Measurements from ENCODE around the gene IRF6.

Gene IRF6

DNA sequence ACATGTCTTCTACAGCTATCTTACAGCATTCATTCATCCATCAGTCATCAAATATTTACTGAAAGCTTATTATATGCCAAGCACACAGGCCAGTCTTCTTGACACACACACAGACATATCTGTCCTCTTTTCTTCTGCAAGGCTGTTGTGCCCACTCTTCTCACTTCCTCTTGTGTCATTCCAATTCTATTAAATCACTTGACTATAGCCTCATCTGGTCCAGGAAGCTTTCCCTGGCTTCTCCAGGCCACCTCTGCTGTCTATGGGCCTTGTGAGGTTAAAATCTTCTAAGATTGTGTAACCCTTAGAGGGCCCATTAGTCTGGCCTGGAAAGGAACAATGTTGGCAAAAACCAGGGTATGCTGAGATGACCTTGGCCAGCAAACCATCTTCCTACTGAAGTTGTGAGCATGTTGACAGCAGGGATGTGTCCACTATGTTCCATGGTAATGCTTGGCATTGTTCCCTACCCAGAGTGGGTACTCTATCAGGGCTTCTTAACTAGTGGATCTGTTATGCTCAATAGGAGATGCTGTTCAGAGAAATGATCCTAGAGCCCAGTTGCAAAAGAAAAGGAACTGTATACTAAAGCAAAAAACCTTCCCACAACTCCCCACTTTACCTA lies 44.8 kb downstream of the IRF6 start:
- DNase-seq (ENCODE audit: low read depth in 2 of 2), result no peak

DNA sequence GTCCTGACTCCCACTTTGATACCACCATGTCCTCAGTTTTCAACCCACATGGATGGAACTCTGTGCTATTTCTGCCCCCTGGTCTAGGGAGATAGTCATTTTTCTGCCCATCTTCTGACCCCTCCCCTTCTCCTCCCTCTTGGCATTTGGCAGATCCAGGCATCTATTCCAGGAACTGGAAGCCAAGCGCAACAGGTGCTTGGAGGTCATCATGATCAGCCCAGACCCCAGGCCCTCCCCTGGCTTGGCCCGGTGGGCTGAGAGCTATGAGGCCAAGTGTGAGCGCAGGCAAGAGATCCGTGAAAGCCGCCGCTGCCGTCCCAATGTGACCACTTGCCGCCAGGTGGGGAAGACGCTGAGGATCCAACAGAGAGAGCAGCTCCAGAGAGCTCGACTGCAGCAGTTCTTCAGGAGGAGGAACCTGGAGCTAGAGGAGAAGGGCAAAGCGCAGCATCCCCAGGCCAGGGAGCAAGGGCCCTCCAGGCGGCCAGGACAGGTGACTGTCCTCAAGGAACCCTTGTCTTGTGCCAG lies 46.0 kb downstream of the IRF6 start:
- no peak for DNase-seq (ENCODE audit: low read depth in 2 of 2)

DNA sequence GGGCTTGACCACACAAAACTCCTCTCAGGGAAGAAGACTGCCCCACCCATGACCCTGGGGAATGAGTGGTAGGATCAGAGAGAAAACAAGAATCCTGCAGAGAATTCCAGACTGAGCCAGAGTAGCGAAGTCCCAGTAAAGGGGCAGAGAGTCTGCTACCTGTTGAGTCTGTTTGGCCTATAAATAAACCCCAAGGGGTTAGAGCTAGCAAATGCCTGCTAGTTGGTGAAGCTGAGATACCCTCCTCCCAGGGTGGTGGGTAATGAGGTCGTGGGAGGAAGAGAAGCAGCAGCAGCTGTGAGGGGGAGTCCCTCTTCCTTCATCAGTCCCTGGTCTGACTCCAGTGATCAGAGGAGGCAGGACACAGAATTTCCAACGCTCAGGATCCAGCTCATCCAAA lies 47.5 kb downstream of the IRF6 start:
- DNase-seq (ENCODE audit: low read depth in 2 of 2), result no peak

DNA sequence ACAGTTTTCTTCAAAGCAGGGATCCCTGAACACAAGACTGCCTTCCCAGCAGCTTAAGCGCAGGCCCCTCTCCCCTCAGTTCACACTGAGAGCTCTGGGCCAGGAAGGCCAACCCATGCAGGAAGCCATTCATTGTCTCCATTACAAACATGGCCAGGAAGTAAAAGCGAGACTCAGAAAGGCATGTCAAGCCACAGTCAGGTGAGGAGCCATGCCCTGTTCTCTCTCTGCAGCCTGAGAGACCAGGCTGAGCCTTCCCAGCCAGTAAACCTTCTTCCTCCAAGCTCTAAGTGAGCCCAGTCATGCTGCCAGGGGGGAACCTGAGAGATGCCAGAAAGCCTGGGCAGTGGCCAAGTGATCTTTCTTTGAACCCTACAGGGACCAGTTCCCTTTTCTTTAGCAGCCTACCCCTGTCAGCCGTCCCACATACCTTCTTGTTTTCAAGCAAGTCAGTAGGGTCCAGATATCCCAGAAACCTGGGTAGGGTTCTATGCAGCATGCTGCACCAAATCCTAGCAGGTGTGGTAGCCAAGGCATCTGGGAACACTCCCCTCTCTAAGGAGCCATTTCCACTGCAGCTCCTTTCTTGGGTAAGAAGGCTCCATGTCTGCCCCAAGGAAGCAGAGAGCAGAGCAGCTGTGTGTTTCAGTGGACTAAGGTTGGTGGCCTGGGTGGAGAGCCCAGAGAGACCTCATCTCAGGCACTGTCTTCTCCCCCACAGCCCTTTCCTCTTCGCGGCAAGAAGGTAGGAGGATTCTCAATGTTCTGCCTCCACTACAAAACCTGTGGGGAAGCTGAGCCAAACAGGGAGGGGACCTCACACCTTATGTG lies 49.1 kb downstream of the IRF6 start:
- no peak for DNase-seq (ENCODE audit: low read depth in 2 of 2)

DNA sequence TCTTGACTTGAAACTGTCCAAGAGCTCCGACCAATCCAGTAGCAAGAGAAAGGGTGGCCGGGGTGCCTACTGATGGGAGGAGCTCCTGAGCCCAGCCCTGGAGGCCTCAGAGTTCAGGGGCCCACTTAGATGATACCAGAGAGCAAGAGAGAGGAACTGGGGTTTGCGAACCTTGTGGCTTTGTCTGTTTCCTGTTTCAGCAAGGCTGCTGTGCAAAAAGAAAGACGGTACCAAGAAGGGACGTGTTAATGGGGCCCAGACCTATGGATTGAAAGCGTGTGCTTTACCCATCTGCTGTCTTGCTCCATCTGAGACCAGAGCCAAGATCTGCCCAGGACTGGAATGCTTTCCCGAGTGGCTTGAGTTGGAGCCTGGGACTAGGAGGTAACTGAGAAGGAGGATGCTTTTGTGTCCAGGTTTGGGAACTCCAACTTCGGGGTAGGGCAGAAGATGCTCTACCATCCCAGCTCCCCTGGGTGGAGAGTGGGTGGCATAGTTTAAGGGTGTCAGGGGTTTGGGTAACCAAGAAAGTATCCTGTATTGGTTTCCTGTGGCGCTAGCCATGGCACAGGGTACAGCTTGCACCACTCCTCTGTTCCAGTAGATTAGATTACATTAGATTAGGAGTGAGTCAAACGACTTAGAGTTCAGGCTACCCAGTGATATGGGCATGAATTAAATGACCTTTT lies 49.9 kb downstream of the IRF6 start, which contains the start of gene TRAF3IP3:
TSS of gene TRAF3IP3 (plus strand) at position 128 of the 689 bp plus-strand sequence. CDS start 3,987 bp downstream, outside the sequence.
- peak in 1 of 2 donors; percentile 35 for DNase-seq (ENCODE audit: low read depth in 2 of 2)

DNA sequence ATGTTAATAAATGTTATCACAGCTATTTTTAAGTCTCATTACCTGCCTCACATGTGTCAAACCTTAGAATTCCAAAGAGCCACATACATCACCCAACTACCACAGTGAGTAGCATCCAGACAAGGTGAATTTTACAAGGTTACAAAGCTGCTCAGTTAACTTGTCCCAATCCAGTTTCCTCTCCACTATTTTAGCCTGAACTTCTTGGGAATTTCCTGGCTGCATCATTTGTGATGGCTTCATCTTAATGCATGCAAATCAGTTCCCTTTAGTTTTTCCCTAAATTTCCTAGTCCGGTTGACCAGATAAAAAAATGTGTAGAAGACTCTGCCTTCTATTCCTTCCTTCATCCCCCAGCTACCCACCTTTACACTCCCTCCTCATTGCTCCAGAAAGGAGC lies 50.7 kb downstream of the IRF6 start:
- no peak for DNase-seq (ENCODE audit: low read depth in 2 of 2)

DNA sequence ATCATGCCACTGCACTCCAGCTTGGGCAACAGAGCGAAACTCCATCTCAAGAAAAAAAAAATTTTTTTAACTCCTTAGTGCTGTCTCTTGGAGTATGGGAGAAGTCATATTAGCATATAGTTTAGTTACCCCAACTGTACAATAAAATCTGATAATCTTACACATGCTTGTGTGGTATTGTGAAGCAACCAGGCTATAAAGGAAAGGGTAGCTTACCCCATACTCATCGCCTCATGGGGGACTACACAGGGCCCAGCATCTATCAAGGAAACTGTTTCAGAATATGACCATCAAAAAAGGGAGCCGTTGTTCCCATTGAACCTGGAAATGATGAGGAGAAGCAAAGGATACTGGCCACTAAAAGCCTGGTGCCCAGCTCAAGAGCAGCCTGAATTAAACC lies 53.1 kb downstream of the IRF6 start:
- no peak for DNase-seq (ENCODE audit: low read depth in 2 of 2)

DNA sequence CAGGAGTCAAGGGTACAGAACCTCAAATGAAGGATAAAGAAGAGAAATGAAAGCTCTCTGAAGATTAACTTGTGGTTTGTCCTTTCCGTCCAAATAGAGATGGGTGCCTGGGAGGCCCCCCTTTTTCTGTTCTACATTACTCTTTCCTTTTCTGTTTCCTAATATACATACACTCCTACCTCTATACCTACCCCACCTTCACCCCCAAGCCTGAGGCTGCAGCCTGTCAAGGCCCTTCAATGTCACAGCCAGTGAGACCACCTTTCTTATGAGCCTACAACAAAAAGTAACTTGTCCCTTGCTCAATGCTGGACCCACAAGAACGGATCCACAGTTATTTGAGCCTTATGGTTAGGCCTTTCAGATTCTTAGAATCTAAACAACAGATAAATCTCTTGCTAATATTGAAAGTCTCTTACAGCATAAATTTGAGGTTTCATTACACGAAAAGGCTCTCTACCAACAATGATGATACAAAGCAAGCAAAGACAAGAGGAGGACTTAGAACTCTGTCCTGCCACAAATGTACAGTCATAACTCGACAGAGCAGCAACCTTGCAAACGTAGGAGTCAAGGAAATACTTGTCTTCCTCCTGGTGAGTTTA lies 54.2 kb downstream of the IRF6 start:
- no peak for DNase-seq (ENCODE audit: low read depth in 2 of 2)

DNA sequence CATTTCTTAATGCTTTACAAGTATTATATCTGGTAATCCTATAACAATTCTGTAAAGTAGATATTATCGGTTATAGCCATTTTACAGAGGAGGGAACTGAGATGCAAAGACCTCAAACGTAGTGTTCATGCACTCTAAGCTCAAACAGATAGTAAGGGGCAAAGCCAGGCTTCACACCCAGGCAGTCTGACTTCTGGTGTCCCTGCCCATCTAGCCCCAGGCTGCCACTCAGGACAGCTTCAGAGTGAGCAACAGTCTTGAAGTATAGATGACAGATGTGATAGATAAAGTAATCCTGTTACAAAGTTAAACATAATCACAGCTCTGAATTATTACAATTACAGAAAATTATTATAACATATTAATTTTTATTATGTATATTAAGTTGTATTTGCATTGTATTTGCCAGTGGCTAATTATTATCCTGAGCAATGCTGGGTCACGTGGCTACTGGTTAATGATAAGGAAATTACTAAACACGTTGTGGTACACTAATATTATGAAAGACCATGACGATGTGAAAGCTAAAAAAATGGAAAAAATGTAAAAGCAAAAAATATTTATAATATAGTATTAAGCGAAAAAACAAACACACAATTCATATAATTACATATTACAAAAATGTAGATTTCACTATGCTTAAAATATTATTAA lies 56.1 kb downstream of the IRF6 start:
- no peak for DNase-seq (ENCODE audit: low read depth in 2 of 2)

DNA sequence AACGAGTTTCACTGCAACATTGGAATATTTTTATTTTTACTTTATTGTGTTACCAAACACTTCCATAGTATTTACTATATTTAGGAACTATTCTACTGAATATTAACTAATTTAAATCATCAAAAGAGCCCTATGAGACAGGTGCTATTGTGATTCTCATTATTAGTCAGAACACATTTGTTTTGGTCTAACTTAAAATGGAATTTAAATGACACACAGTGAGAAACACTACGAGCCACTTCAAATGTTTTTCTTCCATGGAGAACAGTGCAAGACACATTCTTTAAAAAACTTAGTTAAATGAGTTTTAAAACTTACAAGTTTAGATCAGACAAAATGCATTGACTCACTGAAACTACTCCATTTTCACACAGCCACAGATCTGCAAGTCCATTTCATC lies 56.7 kb downstream of the IRF6 start:
- no peak for DNase-seq (ENCODE audit: low read depth in 2 of 2)

DNA sequence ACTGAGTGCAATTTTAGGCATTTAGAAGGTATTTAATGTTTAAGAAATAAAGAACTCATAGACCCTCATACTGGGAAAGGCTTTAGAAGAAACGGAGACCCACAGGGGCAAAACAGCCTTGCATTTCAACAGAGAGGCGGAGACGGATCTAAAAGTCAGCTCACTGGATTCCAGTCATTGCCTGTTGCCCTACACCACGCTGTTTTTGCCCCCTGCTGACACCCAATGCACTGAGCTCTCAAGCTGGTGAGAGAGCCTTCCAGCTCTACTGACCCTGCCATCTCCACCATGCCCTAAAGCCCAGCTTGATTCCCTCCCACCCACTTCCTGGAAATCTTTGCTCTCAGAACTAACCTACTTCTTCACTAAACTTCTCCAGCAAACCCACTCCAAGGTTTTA lies 57.3 kb downstream of the IRF6 start:
- no peak for DNase-seq (ENCODE audit: low read depth in 2 of 2)

DNA sequence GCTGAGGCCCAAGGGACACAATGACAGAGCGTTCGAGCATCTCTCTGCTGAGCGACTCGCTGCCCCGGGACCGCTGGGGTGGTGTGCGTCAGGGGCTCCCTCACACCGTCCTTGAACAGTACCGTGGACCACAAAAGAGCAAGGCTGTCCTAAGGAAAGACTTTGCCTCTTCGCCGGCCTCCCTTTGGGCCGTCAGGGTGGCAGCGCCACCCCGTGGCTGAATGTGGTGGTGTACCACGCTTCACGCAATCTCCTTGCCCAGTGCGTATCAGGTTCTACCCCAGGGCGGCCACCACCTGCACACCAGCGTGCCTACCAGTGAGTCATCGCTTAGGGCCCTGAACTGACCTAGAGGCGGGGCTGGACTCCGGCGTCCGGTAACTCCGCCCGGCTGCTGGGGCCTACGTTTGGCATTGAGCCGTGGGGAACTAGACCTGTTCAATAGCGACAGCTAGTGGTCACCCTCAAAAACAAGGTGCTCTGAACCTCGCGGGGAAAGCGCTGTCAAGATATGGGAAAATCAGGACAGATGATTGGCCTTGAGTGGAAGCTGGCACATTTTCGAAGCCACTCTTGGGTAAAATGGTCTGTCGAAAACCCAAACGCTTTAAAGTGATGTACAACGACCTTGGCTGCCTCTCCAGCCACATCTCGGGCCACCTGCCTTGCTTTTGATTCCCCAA lies 58.2 kb downstream of the IRF6 start:
- peak; percentile 66 to 78 for DNase-seq (ENCODE audit: low read depth in 2 of 2)

DNA sequence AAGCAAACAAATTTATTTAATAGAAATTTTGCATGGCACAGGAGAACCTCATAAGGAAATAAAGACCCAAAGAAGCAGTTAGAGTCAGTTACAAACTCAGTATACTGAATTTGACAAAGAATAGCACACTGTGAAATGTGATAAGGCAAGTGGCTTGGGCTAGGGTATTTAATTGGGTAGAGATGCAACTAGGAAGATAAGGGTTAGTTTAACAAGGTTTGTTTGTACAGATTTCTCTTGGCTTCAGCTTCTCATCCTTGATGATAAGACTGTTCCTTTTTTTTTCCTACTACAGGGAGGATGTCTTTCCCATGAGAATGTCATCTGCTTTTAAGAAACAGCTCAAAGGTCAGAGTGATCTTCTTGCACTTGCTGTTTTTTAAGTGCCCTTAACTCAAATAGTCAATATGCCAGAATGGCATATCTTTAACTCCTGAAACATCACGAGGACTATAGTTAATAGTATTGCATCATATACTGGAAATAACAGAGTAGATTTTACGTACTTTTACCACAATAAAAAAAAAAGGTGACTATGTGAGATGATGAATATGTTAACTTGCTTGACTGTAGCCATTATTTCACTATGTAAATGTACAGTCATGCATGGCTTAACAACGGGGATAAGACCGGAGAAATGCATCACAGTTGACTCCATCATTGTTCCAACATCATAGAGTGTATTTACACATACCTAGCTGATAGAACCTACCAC lies 59.3 kb downstream of the IRF6 start:
- DNase-seq (ENCODE audit: low read depth in 2 of 2), result no peak

DNA sequence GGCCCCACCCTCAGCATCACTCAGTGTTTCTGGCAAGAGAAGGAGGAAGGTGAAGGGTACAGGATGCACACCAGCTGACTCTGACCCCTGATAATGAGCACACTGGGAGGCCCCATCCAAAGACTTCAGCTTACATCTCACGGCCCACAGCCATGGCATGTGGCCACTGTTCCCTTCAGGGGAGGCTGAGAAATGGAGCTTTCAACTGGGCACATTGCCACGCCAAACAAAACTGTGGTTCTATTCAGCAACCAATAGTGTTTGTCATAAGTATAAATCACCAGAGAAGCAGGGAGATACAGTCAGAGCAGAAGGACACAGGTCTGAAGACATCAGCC lies 62.8 kb downstream of the IRF6 start:
- no peak for DNase-seq (ENCODE audit: low read depth in 2 of 2)

DNA sequence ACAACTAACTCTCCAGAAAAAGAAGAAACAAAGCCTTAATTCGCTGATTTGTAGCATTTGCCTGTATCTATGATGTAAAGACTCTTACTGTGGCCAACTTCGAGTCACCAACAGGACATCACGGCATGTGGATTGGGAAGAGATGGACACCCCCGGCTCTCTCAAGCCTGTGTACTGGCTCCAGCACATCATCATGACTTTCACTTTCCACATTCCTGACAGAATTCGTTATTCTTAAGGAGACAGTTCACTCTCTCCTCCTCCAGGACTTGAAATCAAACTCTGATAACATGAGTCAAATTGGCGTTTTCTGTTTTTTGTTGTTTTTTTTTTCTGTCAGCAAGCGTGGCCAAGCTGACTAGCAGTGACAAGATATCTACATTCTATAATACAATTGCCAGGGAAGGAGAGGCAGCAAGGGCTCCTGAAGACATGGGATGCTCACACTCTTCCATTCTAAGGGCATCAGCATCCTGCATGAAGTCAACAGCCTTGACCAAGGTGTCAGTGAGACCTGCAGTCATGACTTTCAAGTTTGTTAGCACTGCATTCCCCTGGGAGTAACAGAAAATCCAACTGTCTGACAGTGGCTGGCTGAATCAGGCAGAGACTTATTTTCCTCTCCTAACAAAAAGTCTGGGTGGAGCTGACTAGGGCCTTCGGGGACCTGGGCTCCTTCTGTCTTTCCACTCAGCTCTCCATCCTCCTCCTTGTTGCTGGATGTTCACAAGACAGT lies 63.4 kb downstream of the IRF6 start:
- DNase-seq (ENCODE audit: low read depth in 2 of 2), result no peak

DNA sequence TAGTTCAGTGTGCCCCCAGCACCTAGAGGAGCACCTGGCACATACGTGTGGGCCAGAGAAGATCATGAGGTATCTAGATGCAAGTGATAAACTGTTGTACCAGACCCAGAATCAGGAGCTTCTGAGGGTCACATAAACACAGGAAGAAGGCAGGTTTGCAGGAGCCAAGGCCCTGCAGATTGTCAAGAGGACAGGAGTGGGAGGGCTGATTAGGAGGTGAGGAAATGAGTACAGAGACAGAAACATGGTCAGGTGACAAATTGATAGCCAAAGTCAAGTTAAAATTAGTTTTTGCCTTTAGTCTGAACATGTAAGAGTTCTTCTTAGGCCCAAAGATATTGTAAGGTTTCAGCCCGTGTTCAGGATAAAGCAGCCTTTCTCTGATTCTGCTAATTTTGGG lies 64.1 kb downstream of the IRF6 start:
- DNase-seq (ENCODE audit: low read depth in 2 of 2), result no peak

DNA sequence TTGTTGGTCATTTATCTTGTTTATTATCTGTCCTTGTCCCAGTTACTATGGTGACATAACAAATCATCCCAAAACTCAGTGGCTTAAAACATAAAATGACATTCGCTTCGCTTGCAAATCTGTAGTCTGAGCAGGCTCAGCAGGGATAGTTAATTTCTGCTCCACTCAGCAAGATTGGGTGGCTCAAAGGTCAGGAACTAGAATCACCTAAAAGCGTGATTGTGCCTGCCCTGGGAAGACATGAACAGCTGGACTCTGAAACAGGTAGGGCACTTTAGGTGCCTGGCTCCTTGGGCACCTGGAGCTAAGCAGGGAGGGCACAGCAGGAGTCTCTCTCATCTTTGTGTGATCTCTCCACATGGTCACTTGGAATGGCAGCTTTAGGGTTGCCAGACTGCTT lies 64.7 kb downstream of the IRF6 start:
- no peak for DNase-seq (ENCODE audit: low read depth in 2 of 2)

DNA sequence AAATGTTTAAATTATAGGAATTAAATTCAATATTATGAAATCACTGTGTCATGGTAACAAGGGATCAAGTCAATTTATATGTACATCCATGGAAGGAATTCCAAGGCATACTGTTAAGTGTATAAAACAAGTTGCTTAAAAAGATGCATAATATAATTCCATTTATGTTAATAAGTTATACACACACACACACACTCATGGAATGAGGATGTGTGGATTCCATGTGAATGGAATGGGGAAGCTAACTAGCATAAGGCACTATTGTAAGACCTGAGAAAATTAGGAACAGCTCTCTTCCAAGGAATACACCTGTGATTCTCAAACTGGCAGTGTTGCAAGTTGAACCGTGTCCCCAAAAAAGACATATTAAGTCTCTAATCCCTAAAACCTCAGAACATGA lies 67.7 kb downstream of the IRF6 start:
- DNase-seq (ENCODE audit: low read depth in 2 of 2), result no peak

DNA sequence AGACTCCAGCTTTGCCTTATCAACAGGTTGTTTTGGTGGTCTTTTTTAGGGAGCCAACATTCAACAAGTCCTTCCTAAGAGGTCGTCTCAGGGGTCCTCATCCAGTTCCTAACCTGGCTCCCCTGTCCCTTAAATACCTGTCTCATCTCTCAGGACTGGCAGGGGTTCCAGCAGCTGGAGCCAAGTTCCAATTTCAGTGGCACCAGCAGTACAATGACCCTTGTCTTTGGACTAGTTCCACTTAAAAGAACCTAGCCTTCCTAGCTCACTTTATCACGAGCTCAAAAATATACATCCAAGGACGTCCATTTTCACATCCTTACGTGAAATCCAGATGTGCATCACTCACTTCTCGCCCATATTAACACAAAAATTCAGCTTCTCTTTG lies 68.8 kb downstream of the IRF6 start:
- DNase-seq (ENCODE audit: low read depth in 2 of 2), result no peak

Measured in stimulated activated CD4-positive, alpha-beta T cell treated with anti-CD3 and anti-CD28 coated beads, Interleukin-1b, Interleukin-23, amount 100 ng/mL, for 1 hour (primary cell).